Stimulated activated CD8-positive, alpha-beta memory T cell treated with anti-CD3 and anti-CD28 coated beads, Interleukin-4, amount 100 ng/mL, for 1 hour (primary cell): ENCODE data around the gene MRPS18C.
"Not testable (repeated sequence)": the region's sequence is repeated elsewhere in the genome, so short reads cannot be mapped to it uniquely, and the experiment has no call there.

Experiments
- DNase-seq, 2 donors: peaks; one replicate each; pipeline ENCODE4 v3.0.0-alpha.2; 2020; ENCODE audit warnings: low read depth in 2 of 2, low spot score in 1 of 2

The MRPS18C gene

DNA sequence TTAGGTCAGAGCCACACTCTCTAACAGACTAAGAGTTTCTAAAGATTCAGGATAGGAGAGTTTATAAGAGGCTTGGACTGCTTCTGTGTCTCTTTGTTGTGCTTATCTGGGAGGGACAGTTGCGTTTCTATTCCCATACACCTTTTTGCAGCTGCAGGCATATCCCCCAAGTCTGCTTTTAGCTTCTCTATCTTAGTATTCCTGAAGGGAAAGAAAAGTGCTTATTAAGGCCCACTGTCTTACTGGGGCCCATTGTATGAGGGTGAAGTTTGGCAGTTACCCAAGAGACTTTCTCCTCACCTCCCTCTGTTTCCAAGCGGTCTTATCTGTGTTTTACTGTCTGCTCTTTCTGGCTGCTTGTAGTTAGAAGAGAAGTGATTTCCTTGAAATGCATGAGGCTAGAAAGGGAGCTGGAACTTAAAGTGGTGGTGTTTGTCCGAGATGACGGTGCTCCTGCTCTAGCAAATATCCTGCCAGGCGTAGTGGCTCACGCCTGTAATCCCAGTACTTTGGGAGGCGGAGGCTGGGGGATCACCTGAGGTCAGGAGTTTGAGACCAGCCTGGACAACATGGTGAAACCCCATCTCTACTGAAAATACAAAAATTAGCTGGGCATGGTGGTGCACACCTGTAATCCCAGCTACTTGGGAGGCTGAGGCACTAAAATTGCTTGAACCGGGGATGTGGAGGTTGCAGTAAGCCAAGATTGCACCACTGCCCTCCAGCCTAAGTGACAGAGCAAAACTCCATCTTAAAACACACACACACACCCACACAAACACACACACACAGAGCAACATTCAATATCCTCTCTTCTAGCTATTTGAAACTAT lies 40.4 kb downstream of the MRPS18C start:
- DNase-seq: not testable (repeated sequence)

DNA sequence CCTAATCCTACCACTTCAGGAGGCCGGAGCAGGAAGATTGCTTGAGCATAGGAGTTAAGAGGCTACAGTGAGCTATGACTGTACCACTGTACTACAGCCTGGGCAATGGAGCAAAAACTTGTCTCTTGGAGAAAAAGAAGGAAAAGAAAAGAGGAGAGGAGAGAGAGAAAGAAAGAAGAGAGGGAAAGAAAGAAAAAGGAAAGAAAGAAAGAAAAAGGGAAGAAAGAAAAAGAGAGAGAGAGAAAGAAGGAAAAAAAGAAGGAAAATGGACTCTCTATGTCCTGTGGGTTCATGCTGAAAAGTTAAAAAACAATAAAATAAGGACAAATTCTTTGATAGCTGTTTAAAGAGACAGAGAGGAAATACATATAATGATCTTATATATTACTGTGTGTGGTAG lies 42.3 kb downstream of the MRPS18C start:
- no peak for DNase-seq

DNA sequence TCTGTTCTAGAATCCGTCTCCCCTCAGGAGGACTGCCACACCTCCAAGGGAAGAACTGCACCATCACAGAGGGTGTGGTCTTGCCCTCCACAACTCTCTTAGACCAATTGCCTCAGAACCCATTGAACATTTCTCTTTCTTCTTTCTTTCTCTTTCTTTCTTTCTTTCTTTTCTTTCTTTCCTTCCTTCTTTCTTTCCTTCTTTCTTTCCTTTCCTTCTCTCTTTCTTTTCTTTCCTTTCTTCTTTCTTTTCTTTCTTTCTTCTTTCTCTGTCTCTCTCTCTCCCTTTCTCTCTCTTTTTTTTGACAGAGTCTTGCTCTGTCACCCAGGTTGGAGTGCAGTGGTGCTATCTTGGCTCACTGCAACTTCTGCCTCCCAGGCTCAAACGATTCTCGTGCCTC lies 45.8 kb downstream of the MRPS18C start:
- not testable (repeated sequence) for DNase-seq

DNA sequence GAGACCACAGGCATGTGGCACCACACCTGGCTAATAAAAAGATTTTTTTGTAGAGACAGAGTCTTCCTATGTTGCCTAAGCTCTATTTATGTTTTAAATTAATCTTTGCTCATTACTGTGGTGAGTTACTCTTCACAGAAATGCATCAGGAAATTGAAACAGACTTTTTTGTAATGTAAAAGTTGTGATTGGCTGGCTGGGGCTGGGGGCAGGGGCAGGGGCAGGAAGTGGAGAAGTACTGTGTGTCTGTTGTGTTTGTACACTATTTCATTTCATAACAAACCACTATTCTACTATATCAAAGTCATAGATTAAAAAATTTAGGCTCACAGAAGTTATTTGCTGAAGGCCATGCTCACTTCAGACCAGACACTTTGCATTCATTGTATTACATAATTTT lies 48.1 kb downstream of the MRPS18C start:
- DNase-seq: no peak

DNA sequence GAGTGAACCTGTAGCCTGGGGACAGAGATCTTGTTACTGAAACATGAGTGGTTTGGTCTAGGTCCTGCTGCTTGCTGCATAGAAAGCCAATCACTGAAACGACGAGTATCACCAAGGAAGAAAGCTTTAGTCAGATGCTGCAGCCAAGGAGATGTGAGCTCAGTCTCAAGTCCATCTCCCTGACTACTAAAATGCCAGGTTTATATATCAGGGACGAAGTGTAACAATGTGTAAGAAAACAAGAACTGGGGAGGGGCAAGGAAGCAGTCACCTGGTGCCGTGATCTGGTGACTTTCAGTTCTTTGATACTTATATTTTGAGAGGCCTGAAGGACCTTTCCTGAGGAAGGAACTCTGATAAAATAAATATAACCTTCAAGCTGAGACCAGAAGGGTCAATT lies 48.6 kb downstream of the MRPS18C start:
- no peak for DNase-seq

DNA sequence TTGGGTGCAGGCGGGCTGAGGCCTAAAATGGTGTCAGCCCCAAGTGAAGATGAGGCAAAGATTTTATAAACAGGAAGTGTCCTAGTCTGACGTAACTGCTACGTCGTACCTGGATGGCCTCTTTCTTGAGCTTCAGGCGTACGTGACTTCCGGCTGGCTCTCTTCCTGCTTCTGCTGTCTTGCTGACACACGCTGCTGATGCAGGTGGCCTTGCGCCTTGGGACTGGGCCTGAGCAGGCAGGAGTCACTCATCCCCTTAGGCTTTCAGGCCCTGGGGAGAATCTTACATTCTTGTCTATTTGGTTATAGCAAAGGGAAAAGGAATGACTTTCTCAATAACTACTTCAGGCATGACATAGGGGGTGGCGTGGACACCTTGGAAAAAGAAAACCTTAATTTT lies 49.1 kb downstream of the MRPS18C start:
- no peak for DNase-seq

DNA sequence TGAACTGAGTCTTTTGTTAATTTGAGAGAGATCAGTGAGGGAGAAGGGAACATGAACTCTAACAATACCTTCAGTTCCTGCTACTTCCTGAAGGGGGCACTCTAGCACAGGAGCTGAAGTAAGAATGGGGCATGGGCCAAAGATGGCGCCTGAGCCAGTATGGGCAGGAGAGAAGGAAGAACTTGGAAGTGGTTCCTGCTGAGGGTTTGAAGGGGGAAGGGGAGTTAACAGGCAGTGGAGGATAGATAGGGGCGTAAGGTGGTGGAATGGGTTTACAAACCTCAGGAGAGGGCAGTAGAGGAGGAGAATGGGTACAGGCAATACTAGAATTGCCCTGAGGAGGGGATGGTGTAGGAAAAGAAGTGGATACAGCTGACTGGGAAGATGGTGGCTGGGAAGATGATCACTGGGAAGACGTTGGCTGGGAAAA lies 53.3 kb downstream of the MRPS18C start:
- DNase-seq: peak in 1 of 2 donors; percentile 17

DNA sequence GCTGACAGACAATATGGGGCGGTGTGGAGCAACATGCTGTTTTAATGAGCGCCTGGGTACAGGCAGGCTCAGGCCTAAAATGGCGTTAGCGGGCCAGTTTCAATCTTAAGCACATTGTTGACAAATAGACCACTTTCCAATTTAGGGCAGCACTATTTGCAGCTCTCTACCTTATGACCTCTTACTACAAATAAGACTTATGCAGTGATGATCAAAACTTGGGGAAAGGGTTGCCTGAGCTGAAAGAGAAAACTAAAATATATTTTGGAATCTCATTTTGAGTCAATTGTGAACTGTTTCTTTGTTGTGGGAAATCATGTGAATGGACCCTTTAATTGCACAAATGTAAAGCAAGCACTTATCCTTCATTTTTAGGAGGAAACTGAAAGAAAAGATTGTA lies 54.6 kb downstream of the MRPS18C start:
- DNase-seq: no peak
